GM18858 (cell line): ENCODE measurements around the gene PTPRD.
A peak's percentile ranks its signal among the peaks of the same experiment; 100 is the strongest.

Experiments used
- ATAC-seq: cut with Tn5 transposase; IDR thresholded peaks from one replicate; pipeline ENCODE4 v1.9.1; 2021; ENCODE audit not compliant: unreplicated experiment

PTPRD gene

DNA sequence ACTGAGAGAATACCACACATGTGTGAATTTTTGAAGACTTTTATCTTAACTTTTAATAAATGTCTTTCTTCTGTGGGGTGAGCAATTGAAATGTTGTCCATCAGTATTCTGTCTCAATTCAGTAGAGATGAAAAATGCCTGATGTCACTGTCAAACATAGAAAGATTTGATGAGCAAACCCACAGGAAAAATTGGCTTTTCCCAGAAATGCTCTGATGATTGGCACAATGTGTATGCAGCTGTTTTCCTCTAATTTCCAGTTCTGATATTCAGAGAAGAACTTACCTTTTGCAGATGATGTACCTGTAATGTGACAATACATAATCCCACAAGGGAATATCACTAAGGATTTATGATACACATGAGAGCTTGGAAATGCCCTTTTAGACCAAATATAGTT, 340.0 kb downstream of the PTPRD start:
- ATAC-seq, result no peak

DNA sequence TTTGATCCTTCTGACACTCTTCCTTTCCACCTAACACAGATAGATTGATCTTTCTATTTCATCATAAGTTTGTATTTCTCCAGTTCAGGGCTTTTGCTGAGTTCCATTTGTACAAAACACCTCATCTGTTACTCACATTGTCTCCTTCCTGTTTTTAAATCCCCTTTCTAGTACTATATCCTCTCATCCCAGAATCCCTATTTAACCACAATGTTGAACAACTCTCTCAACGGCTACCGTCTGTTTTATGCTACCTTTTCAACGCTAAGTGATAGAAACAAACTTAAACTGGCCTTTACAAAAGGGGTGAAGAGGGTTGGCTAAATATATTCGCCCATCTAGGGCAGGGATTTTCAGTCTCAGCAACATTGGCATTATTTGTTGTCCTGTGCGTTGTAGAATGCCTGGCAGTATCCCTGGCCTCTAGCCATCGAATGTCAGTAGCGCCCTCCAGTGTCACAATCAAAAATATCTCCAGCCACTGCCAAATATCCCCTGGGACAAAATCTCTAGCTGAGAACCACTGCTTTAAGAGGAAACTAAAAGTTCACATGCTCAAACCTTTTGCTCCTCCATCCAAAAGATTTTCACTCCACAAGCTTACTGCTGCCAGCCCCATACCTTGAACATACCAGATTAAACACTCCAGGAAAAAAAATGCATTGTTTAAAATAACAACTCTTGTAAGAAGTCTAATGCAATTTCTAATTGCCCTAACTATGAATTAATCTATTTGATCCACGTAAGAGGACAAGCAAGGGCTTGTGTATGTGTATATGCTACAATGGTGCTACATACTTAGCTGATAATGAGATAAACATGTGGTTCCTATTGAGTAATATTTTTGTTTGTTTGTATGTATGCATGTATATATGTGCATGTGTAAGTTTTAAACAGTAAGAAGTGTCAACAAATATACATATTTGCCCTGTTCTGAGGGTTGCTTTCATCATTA, 344.0 kb downstream of the PTPRD start:
- no peak for ATAC-seq

DNA sequence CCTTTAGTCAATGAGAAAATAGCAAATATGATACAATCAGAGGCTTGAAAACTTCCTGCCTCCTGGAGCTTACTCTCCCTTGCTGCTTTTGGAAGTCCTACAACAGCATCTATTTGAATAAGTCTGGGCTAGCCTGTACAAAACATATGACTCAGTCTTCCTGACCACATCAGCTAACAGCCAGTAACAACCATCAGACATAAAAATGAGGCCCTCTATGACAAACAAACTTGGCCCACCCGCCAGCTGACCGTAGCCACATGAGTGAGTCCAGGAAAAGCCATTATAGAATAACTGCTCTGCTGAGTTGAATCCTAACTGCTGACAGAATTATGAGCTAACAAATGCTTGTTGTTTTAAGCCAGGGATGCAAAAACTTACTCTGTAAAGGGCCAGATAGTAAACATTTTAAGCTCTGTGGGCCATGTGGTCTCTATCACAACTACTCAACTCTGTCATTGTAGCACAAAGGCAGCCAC, 347.6 kb downstream of the PTPRD start:
- ATAC-seq, result no peak

DNA sequence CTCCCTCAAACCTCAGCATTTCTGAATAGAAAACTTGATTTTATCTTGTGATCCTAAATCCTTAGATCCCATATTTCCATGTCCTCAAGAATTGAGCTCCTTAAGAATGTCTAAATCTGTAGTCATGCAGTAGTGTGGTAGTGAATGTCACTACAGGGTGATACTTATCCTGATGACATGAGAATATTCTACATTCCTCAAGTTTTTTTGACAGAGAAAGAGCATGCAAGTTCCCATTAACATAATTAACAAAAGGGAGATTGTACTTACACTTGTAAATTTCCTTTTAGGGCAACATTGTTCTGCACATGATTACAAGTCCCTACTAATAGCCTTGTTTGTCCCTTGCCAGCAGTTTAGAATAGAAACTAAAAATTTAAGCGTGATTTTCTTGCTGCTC, 352.3 kb downstream of the PTPRD start:
- ATAC-seq, result no peak

DNA sequence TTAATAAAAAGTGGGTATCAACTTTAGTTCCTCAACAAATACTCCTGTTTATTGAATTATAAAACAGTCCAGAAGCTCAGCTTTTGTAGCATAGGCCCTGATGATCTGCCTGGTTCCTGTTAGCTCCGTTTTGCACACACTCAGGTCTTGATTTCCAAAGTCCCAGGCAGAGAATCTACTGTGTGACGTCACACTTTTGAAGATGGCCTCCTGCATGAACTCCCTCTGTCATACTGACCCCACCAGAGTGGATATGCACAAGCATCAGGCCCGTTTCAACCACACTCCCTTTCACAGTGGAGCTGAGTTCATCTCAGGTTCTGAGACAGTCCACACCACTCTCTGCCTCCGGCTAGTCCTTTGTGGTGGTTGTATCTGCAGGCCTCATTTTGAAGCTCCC, 353.1 kb downstream of the PTPRD start:
- ATAC-seq, result no peak

DNA sequence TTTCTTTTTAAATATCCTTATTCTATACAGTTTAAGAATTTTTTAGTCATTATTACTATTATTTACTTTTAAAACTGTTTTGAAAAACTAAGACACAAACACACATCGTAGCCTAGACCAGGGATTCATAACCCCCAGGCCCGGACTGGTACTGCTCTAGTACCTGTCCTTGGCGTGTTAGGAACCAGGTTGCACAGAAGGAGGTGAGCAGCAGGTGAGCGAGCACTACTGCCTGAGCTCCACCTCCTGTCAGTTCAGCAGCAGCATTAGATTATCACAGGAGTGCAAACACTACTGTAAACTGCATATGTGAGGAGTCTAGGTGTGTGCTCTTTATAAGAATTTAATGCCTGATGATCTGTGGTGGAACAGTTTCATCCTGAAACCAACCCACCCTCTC, 357.0 kb downstream of the PTPRD start:
- no peak for ATAC-seq

DNA sequence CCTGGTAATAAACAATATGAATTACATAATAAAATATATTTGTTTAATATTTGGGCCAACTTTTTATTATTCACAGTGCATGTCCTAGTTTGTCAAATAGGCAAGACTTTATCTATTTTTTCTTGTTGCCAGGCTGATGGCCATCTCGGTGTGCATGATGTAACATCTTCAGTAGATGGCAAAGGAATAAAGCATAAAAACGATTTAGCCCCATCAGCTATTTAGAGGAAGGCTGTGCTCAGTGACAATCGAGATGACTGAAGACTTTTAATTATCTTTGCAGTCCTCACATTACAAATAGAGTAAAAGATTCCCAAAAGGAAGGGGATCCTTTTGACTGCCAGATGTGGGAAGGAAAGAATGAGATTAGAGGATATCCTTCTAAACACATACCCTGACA, 358.5 kb downstream of the PTPRD start:
- ATAC-seq, result no peak

DNA sequence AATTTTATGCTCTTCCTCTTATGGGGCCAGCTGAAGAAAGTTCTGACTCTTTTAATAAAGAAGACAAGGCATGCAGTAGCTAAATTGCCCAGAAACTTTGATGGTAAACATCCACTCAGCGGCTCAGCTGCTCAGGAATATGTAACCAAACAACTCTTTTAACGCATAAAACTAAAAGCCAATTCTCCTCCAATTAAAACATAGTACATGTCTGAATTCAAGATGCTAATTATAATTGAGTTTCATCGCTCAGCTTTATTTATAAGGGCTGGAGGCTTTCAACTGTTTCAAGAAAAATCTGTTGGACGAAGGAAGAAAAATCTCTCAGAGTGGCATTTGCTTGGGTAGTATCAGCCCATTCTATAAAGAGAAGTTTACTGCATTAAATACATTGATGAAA, 359.5 kb downstream of the PTPRD start:
- ATAC-seq, result no peak

DNA sequence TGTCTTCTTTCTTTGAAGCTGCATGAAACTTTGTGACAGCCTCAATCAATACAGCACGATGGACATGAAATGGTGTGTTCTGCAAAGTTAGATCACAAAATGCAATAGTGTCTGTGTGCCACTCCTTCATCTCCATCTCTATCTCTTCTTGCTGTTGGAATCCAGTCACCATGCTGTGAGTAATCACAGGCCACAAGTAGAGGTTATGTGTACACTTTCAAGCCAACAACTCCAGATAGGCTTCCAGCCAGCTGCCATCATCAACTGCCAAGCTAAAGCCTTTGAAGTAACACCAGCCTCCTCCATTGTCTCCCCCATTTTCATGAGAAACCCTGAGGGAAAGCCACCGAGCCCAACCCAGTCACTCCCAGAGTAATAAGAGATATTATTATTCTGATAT, 360.6 kb downstream of the PTPRD start:
- ATAC-seq, result no peak

DNA sequence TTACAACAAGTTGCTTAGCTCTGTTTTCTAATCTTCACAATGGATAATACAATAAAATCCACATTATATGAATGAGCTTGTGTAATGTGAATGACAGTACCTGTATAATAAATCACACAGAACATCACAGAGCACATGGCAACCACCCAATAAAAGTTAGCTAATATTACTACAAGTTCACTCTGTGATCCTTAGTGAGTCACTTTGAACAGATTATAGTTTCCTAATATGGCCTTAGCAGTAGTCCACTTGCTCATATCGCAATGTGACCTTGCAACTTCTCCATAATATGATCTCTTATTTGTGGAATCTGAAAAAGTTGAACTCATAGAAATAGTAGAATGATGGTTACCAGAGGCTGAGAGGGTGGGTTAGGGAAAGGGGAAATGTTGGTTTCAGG, 361.3 kb downstream of the PTPRD start:
- no peak for ATAC-seq

DNA sequence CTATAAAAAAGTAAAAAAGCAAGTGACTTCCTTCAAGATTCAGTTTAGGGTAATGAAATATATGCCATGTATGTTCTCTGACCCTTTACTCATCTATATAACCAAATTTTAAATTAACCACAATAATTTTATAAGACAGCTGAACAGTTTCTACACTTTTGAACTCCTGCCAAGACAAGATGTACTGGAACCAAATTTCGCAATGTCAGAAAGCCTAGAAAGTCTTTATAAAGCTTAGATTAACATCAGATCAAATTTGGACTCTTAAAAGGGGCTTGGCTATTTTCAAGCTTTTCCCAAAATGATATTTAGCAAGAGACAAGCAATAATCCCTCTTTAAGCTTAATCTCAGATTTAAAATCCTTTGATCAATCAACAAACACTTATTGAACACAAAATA, 362.6 kb downstream of the PTPRD start:
- ATAC-seq, result no peak

DNA sequence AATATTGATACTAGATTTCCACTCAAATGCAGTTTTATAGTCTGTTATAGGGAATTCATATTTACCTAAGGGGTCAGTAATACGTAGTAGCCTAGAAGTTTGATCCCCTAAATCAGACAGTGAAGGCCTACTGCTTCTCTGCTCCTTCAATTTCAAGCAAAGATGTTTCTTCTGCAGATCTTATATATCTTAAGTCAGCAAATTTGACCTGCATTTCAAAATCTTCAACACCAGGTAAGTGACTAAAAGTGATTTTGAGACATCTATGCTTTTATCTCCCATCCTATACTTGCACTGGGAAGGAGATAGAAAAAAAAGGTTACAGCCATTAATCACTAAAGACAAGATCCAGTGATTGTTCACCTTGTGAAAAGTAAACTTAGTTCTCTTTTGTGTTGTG, 363.9 kb downstream of the PTPRD start:
- no peak for ATAC-seq

DNA sequence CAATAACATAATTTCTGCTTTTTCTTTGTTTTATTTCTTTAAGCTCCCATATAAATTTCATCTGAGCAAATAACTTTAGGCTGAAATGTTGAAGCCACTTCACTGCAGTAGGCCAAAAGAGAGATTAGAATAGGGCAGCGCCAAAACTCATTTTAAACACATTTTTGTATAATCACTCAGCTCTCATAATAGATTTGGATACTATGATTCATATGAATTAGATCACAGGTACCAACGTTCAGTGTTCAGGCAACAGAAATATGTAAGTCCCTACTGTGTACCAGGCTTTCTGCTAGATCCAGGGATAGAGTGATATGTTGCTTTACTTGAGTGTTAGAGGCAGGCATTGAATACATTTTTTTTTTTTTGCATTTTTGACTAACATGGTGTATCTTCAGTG, 370.5 kb downstream of the PTPRD start:
- no peak for ATAC-seq

DNA sequence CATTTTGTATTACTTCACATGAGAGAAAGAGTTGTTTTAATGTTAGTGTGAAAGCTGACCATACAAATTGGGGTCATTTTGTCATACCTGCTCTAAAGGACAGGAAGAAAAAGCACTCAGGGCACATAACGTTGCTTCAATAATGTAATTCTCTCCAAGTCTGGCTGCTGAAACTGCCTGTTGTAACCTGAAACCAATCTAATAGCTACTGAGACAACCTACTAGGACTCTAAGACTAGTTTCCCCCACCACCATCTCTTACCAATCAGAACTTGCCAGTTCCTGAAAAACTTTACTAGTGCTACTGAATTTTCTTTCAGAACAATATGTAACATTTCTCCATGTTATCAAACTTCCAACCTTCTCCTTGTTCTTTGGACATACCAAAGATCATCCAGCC, 374.7 kb downstream of the PTPRD start:
- no peak for ATAC-seq

DNA sequence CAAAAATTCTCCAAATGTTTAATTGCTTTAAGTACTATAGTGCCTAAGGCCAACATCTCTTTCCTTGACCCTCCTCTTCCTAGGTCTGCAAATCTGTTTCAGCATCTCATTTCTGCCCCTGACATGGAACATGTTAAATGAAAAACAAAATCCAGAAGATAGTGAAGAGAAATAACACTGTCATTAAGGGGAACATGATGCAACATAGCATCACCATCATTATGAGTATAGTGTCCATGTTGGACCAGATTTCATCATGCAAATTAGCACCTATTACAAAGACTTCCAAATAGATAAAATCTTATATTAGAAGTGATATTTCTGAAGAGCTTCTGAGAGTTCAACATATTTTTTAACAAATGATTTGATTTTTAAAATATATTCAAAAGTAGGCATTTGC, 375.2 kb downstream of the PTPRD start:
- ATAC-seq, result no peak

DNA sequence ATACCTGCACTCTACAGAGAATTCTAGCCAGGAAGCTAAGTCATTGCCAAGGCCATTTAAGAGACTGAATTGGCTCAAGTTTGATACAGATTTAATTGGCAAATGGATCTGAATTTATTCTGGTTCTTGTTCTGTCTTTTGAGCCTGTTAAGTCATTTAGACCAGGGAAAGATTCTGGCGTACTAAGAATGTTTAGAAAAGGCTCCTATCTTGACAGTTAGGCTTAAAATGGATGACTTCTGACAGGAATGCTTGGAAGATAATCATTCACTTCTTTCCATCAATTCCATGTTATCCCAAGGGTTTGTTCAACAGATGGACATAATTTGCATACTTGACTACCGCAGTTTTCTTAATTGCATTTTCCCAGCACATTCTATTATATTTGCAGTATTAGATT, 376.6 kb downstream of the PTPRD start:
- no peak for ATAC-seq

DNA sequence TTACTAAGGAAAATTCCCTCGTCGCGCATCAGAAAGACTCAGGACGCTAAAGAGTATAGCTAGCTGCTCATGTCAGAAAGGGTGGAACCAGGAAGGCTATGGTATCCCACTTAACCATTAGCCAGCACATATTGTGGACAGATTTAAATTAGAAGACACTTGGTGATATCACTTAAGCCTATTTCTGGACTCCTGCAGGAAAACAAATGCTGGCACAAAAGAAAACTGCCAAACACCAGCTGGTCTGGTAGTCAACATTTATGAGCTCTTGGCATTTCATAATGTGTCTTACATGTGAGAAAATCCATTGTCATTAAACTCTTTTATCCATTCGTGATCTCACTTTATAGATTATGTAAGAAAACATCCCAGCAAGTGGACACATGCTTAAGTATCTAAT, 377.4 kb downstream of the PTPRD start:
- ATAC-seq, result no peak

DNA sequence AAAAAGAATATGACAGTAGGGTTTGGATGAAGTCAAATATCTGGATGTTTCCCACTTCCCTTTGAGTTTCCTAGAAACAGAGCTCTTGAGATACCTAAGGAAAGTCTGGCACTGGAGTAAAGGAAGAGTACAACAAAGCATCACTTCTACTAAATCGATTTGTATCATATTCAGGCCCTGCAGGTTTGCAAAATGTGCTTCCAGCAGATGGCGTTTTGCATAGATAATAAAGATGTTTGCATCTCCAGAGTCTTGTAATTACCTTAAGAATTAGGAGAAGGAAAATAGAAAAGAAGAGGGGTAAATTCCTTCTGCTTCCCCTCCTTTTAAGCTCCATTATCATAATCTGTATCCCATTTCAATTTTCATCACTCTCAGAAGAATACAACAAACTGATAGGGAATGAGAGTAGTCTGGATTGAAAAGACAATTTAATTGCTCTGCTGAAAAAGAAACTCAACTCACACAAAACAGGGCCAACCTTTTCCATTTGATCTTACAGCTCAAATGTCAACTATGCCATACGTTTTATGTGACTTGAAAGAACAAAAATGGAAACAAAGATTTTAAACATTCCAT, 380.4 kb downstream of the PTPRD start:
- ATAC-seq, result no peak

DNA sequence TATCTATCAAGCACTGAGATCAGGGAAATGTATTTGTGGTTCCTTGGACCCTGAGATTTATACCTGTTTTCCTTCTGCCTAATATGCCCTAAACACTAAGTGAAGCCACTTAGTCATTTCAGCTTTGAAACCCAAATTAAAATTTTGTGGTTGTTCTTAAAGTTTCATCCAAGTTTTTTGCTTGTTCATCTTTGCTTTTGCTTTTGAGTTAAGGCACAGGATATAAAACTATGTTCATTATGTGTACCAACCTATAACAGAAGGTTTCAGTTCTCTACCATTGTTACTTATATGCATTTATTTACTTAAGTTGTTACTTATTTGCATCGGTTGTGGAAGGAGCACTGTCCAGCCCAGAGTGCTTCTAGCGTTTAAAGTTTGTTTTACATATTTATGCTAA, 382.3 kb downstream of the PTPRD start:
- peak; percentile 93 for ATAC-seq

DNA sequence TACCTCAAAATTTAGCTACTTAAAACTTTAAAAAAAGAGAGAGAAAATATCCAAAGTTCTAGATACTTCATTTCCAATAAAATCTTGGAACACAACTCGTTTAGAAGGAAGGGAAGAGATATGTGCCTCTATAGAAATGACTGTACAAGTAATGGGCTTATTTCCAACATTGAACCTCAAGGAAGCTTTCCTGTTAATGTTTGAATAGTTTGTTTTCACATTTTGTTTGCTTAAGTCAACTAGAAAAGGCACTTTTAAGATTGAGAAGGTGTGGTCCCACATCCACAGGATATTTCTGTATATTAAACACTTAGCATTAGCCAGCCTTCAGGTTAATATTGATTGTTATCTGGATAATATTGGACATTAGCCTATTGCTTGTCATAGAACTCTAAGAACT, 384.7 kb downstream of the PTPRD start:
- no peak for ATAC-seq

DNA sequence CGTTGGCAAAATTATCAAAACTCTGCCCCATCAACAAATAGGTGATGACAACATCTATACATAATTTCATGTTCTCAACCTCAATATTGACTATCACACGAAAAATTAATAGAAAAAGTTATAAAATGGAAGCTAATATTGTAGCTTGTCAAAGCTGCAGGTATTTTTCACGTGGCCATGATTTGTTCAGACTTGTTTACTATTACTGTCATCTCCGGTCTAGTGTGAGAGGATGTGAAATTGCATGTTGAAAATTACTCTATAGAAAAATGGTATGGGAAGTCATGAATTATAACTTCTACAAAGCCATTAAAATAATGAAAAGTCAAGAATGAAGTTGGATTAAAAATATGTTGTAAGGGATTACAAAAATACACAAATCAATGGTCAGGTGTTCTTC, 385.8 kb downstream of the PTPRD start:
- no peak for ATAC-seq

DNA sequence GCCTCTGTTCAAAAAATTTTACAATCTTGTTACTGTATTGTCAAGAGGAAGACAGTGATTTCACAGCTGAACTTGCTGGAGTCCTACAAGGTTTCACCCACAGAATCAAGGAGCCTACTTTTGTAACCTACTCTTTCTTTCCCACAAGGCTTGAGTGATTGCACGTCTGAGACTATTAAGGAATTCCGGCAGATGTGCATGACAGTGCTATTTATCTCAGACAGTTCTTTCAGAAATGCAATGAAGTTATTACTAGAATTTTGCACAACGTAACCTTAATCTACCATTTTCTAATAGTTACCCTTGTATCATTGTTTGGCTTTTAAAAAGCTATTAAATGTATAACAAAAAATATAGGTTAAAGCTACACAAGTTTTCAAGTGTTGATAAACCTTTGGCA, 400.1 kb downstream of the PTPRD start:
- no peak for ATAC-seq

DNA sequence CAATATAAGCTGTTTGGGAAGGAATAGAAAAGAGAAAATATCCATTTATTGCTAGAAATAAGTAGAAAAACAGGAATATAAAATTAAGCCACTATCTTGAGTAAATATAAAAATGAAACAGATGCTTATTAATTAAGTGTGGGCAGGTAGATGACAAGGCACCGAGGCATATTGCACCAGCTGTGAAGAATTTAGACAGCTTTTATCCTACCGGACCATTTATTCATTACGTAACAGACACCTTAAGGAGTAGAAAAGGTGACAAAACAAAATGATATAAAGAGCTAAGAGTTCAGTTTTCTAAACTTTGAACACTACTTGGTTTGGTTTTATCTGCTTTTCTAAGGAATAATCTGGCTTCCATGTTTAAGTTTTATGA, 404.1 kb downstream of the PTPRD start:
- ATAC-seq, result peak; percentile 12
